ENCODE measurements around the gene FBLN7. TPM values are rescaled to one million over a fixed set of nuclear protein-coding genes. Genes with fewer than 3 reads are reported as not detected.
"Not testable (repeated sequence)": the region's sequence is repeated elsewhere in the genome, so short reads cannot be mapped to it uniquely, and the experiment has no call there.

Gene FBLN7, protein sequence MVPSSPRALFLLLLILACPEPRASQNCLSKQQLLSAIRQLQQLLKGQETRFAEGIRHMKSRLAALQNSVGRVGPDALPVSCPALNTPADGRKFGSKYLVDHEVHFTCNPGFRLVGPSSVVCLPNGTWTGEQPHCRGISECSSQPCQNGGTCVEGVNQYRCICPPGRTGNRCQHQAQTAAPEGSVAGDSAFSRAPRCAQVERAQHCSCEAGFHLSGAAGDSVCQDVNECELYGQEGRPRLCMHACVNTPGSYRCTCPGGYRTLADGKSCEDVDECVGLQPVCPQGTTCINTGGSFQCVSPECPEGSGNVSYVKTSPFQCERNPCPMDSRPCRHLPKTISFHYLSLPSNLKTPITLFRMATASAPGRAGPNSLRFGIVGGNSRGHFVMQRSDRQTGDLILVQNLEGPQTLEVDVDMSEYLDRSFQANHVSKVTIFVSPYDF
- 0.72 TPM for polyA plus RNA-seq (2013, experiment 1 of 2; ENCODE audit: insufficient read length)
- polyA plus RNA-seq (2013, experiment 2 of 2; ENCODE audit: insufficient read length) = 1.2 TPM

DNA sequence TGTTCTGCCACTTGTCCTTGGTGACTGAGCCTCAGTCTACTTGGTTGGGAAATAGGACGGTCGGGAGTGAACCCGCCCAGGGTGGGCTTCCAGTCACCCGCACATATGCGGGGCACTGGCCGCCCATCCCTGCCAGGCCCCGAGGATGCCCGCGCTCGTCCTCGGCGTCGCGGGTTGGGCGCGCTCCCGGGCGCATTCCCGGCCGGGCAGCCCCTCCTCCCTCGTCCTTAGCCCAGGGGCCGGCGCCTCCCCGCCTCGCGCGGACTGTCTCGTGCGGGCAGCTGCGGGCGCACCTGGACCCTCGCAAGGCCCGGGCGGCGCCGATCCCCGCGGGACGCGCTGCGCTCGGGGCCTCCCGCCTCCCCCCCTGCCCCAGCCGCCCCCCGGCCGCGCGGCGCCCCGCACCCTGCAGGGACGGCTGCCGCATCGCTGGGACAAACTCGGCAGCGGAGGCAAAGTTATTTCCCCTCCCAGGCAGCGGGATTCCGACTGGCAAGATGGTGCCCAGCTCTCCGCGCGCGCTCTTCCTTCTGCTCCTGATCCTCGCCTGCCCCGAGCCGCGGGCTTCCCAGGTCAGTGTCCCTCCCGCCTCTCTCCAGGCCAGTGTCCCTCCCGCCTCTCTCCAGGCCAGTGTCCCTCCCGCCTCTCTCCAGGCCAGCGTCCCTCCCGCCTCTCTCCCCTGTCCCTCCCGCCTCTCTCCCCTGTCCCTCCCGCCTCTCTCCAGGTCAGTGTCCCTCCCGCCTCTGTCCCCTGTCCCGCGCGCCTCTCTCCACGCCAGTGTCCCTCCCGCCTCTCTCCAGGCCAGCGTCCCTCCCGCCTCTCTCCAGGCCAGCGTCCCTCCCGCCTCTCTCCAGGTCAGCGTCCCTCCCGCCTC, at the start of gene FBLN7:
TSS of gene FBLN7 (plus strand) at position 227 of the 874 bp plus-strand sequence. CDS start at position 498, 271 bp downstream.
- no peak for DNase-seq

DNA sequence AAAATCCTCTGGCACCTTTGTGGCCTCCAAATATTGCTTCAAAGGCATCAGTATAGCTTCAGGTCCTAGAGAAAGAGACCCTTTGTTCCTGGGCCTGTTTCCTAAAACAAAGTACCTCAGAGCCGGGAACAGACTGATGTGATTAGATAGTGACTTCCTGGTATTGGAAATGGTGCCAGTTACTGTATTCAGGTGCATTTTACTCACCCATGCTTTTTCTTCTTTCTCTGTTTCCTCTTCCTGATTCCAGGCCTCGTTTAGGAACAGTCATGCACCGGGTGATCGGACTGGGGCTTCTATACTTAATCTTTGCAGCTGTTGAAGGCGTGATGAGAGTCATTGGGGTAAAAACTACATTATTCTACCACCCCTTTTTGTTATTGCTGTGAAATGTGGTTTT, 48.8 kb upstream of the FBLN7 start:
- no peak for DNase-seq

DNA sequence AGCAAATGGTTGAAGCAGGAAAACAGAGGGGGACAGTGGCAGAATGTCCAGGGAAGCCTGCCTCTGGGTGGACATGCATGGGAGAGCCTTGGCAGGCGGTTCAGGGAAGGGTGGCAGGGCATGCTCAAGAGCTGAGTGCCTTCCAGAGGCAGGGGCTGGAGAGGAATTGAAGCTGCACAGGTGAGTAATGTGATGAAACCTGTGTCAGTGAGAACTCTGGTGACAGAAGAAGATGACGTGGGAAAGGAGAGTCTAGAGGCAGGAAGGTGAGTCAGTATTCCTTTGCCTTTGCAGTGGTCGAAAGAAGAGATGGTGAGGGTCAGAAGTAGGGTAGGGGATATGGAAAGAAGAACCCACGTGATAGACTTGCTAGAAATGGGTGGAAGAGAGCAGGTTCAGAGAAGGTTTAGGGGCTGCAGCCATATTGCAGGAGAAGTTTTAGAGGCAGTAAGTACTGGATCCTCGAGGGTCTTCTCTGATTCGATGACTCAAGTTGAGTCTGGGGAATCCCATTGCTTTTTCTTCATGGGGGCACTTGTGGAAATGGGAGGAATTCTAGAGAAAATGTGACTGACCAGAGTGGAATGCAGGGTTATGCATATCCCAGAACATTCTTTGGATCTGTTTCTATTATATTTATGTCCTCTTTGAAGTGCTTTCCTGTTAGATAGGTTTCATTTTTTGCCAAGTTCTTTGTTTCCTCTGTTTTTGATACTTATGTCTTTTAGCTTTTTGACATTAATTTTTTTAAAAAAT, 45.7 kb upstream of the FBLN7 start:
- DNase-seq = peak; percentile 85

DNA sequence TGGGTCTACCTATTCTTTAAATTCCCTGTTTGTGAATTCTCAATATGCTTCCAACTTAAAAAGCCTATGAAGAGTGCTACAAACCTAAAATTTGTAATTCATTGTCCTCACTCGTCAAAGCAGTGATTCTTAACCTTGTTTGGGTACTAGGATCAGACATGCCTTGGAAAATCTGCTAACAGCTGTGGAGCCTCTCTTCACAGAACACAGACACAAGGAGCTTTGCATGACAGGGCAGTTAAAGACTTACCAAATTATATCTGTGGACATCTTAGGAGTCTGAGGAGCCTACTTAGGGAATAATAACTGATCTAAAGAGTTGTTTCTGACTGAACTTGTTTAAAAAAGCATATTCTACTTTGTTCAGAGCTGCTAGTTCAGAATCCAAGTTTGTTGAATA, 45.0 kb upstream of the FBLN7 start:
- no peak for DNase-seq

DNA sequence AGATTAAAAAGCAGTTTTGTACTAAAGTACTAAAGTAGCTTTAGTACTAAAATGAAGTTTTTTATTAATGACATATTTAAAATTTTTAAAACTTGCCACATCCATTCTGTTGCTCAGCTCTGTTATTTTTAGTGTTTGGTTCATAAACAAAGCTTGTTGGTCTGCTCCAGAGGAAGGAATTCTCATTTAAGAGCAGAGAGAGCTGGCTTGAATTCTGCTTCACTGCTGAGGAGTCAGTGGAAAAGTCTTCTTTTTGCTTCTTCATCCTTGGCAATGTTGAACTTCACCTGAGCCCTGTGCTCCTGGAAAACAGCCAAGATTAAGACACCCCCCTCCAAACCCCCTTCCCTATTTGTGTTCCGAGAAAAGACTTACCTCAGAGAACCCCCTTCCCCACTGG, 42.5 kb upstream of the FBLN7 start:
- DNase-seq = no peak

DNA sequence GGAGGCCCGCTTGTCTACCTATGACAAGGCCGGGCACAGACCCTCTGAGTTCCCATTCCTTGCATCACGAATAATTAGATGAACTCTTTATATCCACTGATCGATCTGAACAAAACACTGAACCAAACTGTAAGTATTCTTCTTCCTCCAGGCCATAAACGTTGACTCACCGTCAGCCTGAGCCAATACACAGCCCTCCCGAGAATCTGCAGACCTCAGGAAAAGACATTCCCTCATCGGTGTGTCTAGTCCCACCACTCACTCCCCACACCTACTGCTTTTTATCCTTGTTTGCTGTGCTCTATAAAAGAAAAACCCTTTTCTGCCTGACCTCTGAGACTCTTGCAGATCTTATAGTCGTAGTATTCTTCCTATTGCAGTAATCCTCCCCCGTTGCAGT, 42.1 kb upstream of the FBLN7 start:
- peak; percentile 11 for DNase-seq

DNA sequence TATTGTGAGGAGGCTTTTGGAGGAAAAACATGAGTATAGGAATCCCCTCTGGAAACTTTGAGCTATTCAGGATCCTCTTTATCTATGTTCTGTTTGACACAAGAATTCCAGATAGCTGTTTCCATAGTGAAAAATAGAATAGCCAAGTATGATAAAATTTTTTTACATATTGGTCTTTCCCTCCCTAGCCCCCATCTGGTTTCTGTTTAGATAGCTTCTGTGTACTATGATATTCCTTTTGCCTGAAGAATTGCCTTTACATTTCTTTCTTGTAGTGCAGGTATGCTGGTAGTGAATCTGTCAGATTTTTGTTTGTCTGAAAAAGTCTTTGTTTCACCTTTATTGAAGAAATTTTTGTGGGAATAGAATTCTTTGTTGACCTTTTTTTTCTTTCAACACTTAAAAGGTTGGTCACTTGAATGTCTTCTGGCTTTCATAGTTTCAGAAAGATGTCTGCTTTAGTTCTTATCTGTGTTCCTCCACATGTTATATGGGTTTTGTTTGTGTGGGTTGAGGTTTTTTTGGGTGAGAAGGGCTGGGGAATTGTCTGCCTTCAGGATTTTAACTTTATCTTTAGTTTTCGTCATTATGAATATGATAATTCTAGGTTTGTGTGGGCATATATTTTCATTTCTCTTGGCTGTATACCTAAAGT, 29.9 kb upstream of the FBLN7 start:
- DNase-seq = no peak

DNA sequence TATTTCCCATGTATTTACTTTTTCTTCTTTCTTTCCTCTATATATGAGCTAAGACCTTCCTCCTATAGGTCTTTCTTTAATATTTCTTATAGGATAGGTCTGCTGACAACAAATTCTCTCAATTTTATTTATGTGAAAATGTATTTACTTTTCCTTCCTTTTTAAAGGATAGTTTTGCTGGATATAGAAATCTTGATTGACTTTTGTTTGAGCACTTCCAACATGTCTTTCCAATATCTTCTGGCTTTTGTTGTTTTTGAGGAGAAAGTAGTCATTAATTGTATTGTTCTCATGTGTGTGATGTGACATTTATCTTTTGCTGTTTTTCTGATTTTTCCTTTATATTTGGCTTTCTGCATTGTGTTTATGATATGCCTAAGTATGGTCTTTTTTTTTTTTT, 28.9 kb upstream of the FBLN7 start:
- no peak for DNase-seq

DNA sequence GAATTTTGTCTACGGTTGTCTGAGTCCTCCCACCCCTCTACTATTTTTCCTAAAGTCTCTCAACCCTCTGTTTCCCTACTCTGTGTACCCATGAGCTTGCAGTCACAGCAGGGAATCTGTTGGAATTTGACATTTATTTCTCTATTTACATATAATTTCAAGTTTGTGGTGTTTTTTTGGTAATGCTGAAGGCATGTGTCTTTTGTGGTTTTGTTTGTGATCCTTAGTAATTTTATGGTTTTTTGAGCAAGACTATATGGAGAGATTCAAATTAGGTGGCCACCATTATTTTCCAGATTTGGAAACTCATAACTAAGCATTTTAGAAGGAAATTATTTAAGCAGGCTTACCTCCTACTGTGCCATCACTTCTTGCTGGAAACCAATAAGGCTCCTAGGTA, 27.2 kb upstream of the FBLN7 start:
- no peak for DNase-seq

DNA sequence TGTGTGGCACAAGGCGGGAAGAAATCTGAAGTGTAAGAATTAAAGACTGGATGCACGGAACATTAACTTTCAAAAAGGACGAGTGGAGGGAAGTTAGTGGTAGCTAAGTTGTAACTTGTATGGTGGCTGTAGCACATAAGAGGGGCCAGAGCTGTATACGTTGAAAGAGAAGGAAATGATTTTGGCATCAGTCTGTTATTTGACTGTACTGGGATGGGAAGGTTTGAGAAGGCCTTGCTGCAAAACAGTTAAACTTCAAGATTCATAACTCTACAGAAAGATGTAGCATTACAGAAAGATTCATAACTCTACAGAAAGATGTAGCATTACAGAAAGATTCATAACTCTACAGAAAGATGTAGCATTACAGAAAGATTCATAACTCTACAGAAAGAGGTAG, 24.8 kb upstream of the FBLN7 start:
- not testable (repeated sequence) for DNase-seq

DNA sequence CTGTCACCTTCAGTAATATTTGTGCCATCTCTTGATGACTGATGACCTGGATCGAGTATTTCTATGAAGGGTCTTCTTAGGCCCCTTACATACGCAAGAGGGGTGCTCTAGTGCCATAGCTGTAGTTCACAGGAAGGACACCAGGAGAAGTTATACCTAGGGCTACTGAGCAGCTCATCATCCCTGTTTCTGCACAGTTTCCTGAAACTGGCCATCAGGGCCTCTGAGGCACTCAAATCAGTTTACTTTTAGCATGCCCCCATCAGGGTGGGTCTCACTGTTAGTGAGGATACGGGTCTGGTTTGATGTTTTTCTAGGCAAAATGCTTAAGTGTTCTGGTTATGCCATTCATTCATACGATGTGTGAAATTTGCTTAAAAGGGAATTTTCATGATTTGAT, 20.0 kb upstream of the FBLN7 start:
- DNase-seq = no peak

DNA sequence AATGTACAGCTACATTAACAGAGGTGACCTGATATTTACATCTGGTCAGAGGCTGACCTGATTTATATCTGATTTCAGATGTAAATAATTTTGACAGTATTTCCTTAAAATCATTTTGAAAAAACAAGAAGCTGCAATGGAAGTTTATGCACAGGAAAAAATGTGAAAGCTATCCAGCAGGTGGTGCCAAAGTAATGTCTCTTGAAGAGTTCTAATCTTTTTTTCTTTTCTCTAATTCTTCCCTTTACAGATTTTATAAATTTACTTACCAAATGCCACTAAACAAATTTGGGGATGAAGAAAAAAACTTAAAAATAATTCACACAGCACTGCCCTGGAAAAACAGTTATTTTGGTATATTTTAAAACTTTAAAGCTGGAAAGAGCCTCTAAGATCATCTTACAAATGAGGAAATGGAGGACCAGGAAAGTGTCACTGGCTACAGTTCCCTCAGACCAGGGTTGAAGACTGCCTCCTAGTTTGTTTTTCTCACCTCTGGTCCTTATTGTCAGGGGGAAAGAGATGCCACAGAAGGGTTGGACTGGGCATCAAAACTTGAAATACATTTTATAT, 16.4 kb upstream of the FBLN7 start:
- peak; percentile 46 for DNase-seq

DNA sequence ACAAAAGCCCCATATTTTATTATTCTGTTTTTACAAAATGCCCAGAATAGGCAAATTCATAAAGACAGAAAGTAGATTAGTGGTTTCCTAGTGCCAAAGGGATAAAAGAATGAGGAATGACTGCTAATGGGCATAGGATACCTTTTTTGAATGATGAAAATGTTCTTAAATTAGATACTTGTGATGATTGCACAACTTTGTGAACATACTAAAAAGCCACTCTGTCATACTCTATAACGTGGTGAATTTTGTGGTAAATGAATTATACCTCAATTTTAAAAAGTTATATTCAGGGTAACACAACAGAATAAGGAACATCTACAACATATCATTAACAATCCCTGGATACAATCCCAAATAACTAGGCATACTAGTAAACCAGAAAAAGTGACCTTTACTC, 9.1 kb upstream of the FBLN7 start:
- no peak for DNase-seq

DNA sequence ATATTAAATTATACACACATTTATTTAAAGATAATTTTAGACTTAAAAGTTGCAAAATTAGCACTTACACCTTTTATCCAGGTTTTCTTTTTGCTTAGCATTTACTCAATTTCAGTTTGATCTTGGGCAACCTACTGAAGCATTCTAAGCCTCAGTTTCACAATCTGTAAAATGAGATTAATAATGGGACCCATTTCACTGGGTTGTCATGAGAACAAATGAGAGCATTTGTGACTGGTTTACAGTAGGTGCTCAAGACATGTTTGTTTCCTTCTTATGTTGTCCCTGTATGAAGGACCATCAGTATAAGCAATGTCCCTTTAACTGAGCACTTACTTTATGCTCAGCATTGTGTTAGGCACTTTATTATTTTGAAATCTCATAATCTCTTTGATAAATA, 4.8 kb upstream of the FBLN7 start:
- DNase-seq = no peak

DNA sequence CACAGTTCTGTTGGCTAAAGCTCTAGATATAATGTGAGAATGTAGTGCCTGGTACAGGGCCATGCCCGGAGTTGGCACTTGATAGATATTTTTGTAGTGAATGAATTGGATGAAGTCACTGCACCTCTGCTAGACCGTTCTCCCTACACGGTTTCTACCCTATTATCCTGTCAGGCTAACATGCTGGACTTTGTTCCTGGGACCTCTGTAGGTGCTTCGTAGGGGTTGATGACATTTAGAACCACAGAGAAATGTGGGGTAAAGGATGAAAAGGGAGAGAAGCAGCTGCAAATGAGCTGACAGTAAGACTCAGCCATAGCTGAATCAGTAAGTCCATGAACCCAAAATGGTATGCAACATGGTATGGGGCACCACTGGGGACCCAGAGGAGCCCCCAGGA, 4.1 kb upstream of the FBLN7 start:
- no peak for DNase-seq

DNA sequence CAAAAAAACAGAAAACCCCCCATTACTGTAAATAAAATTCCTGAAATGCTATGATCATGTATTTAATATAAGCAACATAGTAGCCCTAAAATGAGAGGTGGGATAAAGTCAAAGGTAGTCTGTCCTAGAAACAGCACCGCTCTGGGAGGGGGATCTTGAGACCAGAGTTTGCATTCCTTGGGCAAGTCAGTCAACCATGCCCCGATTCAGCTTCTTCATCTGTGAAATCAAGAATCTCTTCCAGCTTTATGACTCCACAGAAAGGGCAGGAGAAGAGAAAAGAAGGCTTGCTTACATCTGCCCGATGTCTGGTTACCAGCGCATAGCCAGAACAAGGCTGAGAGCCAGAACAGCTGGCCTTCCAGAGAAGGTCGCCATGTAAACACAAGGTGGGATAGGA, 2.1 kb upstream of the FBLN7 start:
- no peak for DNase-seq

DNA sequence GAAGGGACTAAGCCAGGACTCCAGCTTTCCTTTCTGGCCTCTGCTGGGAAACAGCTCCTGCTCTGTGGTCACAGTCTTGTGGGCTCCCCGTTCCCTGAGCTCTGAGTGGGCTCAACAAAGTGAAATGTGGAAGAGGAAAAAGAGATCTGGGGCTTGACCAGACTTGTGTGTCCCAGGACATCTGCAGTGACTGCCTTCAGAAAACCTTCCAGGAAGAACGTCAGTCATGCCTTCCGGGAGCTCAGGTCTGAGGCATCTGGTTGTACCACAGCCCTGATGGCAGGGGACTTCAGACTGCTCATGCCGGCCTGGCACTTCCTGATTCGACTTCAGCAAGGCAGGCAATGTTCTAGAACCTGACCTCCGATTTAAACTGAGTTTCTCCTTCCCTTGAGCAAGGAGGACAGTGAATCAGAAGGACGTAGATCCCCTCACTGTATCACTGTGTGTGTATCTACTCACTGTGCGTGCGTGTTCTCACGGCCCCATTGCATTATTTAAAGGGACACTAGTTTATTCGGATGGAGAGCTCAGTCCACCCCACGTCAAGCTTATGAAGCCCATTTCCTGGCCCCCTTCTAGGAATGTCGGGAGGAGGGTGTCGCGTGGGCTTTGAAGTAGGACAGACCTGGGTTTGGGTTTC, 548 bp upstream of the FBLN7 start:
- DNase-seq = peak; percentile 8

DNA sequence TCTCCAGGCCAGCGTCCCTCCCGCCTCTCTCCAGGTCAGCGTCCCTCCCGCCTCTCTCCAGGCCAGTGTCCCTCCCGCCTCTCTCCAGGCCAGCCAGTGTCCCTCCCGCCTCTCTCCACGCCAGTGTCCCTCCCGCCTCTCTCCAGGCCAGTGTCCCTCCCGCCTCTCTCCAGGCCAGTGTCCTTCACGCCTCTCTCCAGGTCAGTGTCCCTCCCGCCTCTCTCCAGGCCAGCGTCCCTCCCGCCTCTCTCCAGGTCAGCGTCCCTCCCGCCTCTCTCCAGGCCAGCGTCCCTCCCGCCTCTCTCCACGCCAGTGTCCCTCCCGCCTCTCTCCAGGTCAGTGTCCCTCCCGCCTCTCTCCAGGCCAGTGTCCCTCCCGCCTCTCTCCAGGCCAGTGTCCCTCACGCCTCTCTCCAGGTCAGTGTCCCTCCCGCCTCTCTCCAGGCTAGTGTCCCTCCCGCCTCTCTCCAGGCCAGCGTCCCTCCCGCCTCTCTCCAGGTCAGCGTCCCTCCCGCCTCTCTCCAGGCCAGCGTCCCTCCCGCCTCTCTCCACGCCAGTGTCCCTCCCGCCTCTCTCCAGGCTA, 939 bp downstream of the FBLN7 start:
- not testable (repeated sequence) for DNase-seq

DNA sequence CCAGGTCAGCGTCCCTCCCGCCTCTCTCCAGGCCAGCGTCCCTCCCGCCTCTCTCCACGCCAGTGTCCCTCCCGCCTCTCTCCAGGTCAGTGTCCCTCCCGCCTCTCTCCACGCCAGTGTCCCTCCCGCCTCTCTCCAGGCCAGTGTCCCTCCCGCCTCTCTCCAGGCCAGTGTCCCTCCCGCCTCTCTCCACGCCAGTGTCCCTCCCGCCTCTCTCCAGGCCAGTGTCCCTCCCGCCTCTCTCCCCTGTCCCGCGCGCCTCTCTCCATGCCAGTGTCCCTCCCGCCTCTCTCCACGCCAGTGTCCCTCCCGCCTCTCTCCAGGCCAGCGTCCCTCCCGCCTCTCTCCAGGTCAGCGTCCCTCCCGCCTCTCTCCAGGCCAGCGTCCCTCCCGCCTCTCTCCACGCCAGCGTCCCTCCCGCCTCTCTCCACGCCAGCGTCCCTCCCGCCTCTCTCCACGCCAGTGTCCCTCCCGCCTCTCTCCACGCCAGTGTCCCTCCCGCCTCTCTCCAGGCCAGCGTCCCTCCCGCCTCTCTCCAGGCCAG, 1.5 kb downstream of the FBLN7 start:
- not testable (repeated sequence) for DNase-seq

DNA sequence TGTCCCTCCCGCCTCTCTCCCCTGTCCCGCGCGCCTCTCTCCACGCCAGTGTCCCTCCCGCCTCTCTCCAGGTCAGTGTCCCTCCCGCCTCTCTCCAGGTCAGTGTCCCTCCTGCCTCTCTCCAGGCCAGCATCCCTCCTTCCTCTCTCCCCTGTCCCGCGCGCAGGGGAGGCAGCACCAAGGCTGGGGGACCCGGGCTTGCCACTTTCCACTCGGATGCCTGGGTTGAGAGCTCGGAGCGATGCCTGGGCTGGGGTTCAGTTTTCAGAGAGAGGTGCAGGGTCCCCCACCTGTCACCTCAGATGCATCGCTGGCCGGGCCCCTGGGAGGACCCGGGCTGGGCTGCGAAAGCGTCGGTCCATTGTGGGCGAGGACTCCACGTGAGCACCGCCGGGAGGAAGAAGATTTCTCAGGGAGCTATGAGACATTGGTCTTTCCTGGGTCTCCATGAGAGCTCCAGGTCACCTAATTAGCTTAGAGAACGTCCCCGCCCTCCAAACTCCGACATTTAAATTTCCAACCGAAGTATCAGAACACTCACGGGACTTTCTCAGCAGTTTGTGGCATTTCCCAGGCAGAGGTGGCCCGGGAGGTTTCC, 2.1 kb downstream of the FBLN7 start:
- DNase-seq = no peak
